HEK293 (cell line): Measurements from ENCODE around the gene IL4R.

Experiments used
- CTCF ChIA-PET: fragments of 350-600 bp; formaldehyde crosslinking; extraction: SDS; loops from one replicate; lab custom pipeline; 2021; ENCODE audit warnings: antibody characterized with exemption; lab: Yijun Ruan, JAX
- POLR2A ChIA-PET: fragments of 300-600 bp; formaldehyde crosslinking; extraction: SDS; loops from one replicate; lab custom pipeline; 2020; ENCODE audit warnings: antibody characterized with exemption, inconsistent platforms; lab: Yijun Ruan, JAX
- H3K27ac ChIP-seq: fragments of 200-500 bp; sonication (Bioruptor generic); 2 replicates; pipeline ENCODE4 v1.5.1; 2014; ENCODE audit warnings: low read depth, low read length, control low read depth, inconsistent platforms; ENCODE audit errors: extremely low read depth
- H3K36me3 ChIP-seq, 2 experiments: fragments of 200-500 bp in 1 of 2; sonication (Bioruptor generic) in 1 of 2; 1 replicate in 1 of 2; 2 replicates in 1 of 2; pipeline ENCODE4 v1.5.1; 2014 to 2017; ENCODE audit warnings: inconsistent platforms in 2 of 2, low read length in 2 of 2; ENCODE audit not compliant: control insufficient read depth in 2 of 2, insufficient read depth in 1 of 2
- H3K4me1 ChIP-seq: fragments of 200-500 bp; sonication (Bioruptor generic); 2 replicates; pipeline ENCODE4 v1.5.1; 2014; ENCODE audit warnings: mild to moderate bottlenecking, low read length, inconsistent platforms; ENCODE audit not compliant: control insufficient read depth, insufficient read depth
- H3K4me3 ChIP-seq: 2 replicates; pipeline ENCODE4 v1.5.1; 2011; ENCODE audit warnings: low read depth, mild to moderate bottlenecking, control low read depth, low read length, moderate library complexity
- H3K9me3 ChIP-seq: fragments of 200-500 bp; sonication (Bioruptor generic); 2 replicates; pipeline ENCODE4 v1.5.1; 2014; ENCODE audit warnings: low read depth, low read length, inconsistent platforms; ENCODE audit not compliant: control insufficient read depth, insufficient read depth
- YY1 ChIP-seq: fragments of 450-650 bp; formaldehyde crosslinking; IDR thresholded peaks from 2 replicates; pipeline ENCODE4 v1.5.1; 2018; ENCODE audit warnings: missing biosample characterization, missing genetic modification characterization
- ZBTB48 ChIP-seq: fragments of 450-650 bp; formaldehyde crosslinking; IDR thresholded peaks from 2 replicates; pipeline ENCODE4 v1.5.1; 2016; ENCODE audit warnings: missing biosample characterization, missing genetic modification characterization
- ZNF132 ChIP-seq: fragments of 450-650 bp; formaldehyde crosslinking; IDR thresholded peaks from 2 replicates; pipeline ENCODE4 v1.5.1; 2017; ENCODE audit warnings: missing biosample characterization, missing genetic modification characterization, borderline replicate concordance
- ZNF18 ChIP-seq: fragments of 450-650 bp; formaldehyde crosslinking; IDR thresholded peaks from 2 replicates; pipeline ENCODE4 v1.5.1; 2016; ENCODE audit warnings: missing biosample characterization, missing genetic modification characterization
- ZNF202 ChIP-seq: fragments of 450-650 bp; formaldehyde crosslinking; IDR thresholded peaks from 2 replicates; pipeline ENCODE4 v1.5.1; 2016; ENCODE audit warnings: missing biosample characterization, missing genetic modification characterization, borderline replicate concordance
- ZNF211 ChIP-seq: fragments of 450-650 bp; formaldehyde crosslinking; IDR thresholded peaks from 2 replicates; pipeline ENCODE4 v1.5.1; 2016; ENCODE audit warnings: low read depth, missing biosample characterization, missing genetic modification characterization
- ZNF292 ChIP-seq: fragments of 450-650 bp; formaldehyde crosslinking; IDR thresholded peaks from 2 replicates; pipeline ENCODE4 v1.5.1; 2016; ENCODE audit warnings: low read depth, missing biosample characterization, missing genetic modification characterization, borderline replicate concordance
- ZNF366 ChIP-seq: fragments of 450-650 bp; formaldehyde crosslinking; conservative IDR thresholded peaks from 2 replicates; pipeline ENCODE4 v1.5.1; 2016; ENCODE audit warnings: missing biosample characterization, missing genetic modification characterization
- ZNF501 ChIP-seq: fragments of 450-650 bp; formaldehyde crosslinking; IDR thresholded peaks from 2 replicates; pipeline ENCODE4 v1.5.1; 2016; ENCODE audit warnings: missing biosample characterization, missing genetic modification characterization
- ZNF518A ChIP-seq: fragments of 450-650 bp; formaldehyde crosslinking; conservative IDR thresholded peaks from 2 replicates; pipeline ENCODE4 v1.5.1; 2016; ENCODE audit warnings: low read depth, missing biosample characterization, missing genetic modification characterization
- ZNF621 ChIP-seq: fragments of 450-650 bp; formaldehyde crosslinking; IDR thresholded peaks from 2 replicates; pipeline ENCODE4 v1.5.1; 2017; ENCODE audit warnings: missing biosample characterization, missing genetic modification characterization
- ZNF654 ChIP-seq: fragments of 450-650 bp; formaldehyde crosslinking; IDR thresholded peaks from 2 replicates; pipeline ENCODE4 v1.5.1; 2016; ENCODE audit warnings: low read depth, missing biosample characterization, missing genetic modification characterization
- TF ChIP-seq, protein P1 (sequence below): fragments of 450-650 bp; formaldehyde crosslinking; IDR thresholded peaks from 2 replicates; pipeline ENCODE4 v1.5.1; 2017; ENCODE audit warnings: missing biosample characterization, missing genetic modification characterization
- TF ChIP-seq, protein P2 (sequence below): fragments of 450-650 bp; formaldehyde crosslinking; IDR thresholded peaks from 2 replicates; pipeline ENCODE4 v1.5.1; 2017; ENCODE audit warnings: missing biosample characterization, missing genetic modification characterization

Gene IL4R

DNA sequence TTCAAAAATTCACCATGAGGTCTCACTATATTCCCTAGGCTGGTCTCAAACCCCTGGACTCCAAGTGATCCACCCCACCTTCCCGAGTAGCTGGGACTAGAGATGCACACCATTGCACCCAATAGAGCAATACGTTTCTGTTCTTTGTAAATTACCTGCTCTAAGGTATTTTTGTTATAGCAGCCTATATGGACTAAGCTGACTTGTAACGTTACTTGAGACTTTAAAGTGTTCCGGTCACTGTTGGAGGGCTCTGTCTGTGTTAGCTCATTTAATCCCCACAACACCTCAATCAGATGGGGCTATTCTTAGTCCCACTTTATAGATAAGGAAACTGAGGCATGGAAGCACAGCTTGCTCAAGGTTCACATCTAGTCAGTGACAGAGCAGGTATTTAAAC is 25.4 kb downstream of the IL4R start (continued):
- TF ChIP-seq ZNF366 (tag by site-specific recombination) (no peak), ZNF654 (tag by site-specific recombination) (no peak), ZNF501 (no peak)

GRCh38 chr16:27340654-27341053 is 26.9 kb downstream of the IL4R start:
- Histone ChIP-seq H3K9me3 (no peaks in the 10 kb centered on the region), H3K36me3 (peaks cover 0 to 9% of the 10 kb centered on the region in 2 experiments; a peak in 1 of 3 replicates), H3K4me1 (no peaks in the 10 kb centered on the region), H3K27ac (no peak overlapping the region), H3K4me3 (no peak overlapping the region)
- ChIA-PET POLR2A (no interaction called here), CTCF (no interaction called here)
- no peak for TF ChIP-seq ZNF18 (tag by site-specific recombination)

GRCh38 chr16:27341549-27341948 is 27.8 kb downstream of the IL4R start:
- H3K4me1 ChIP-seq: no peaks in the 10 kb centered on the region
- H3K4me3 ChIP-seq: no peak overlapping the region
- TF ChIP-seq ZNF292 (tag by site-specific recombination): no peak
- TF ChIP-seq, protein P1, sequence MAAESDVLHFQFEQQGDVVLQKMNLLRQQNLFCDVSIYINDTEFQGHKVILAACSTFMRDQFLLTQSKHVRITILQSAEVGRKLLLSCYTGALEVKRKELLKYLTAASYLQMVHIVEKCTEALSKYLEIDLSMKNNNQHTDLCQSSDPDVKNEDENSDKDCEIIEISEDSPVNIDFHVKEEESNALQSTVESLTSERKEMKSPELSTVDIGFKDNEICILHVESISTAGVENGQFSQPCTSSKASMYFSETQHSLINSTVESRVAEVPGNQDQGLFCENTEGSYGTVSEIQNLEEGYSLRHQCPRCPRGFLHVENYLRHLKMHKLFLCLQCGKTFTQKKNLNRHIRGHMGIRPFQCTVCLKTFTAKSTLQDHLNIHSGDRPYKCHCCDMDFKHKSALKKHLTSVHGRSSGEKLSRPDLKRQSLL (tag by site-specific recombination): no peak
- TF ChIP-seq YY1: no peak
- no peak for TF ChIP-seq ZNF202 (tag by site-specific recombination)
- no peak for TF ChIP-seq ZNF211 (tag by site-specific recombination)
- no peak for TF ChIP-seq ZBTB48 (tag by site-specific recombination)
- TF ChIP-seq, protein P2, sequence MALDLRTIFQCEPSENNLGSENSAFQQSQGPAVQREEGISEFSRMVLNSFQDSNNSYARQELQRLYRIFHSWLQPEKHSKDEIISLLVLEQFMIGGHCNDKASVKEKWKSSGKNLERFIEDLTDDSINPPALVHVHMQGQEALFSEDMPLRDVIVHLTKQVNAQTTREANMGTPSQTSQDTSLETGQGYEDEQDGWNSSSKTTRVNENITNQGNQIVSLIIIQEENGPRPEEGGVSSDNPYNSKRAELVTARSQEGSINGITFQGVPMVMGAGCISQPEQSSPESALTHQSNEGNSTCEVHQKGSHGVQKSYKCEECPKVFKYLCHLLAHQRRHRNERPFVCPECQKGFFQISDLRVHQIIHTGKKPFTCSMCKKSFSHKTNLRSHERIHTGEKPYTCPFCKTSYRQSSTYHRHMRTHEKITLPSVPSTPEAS (tag by site-specific recombination): no peak
- no peak for TF ChIP-seq ZNF621
- no peak for TF ChIP-seq ZNF132 (tag by site-specific recombination)
- no peak for TF ChIP-seq ZNF518A
- H3K27ac ChIP-seq: no peak overlapping the region
- ChIA-PET POLR2A (interaction anchor here (0.5 kb wide), 1 partner anchor 87 kb away, joined by 3 read pairs; no protein-coding TSS in a partner anchor), CTCF (interaction anchor here (0.6 kb wide), 1 partner anchor 186 kb away, joined by 4 read pairs; no protein-coding TSS in a partner anchor)
- H3K9me3 ChIP-seq: no peaks in the 10 kb centered on the region
- H3K36me3 ChIP-seq: peaks cover 0 to 9% of the 10 kb centered on the region in 2 experiments; a peak in 1 of 3 replicates
